ENCODE measurements around the gene IHH.

Gene IHH

DNA sequence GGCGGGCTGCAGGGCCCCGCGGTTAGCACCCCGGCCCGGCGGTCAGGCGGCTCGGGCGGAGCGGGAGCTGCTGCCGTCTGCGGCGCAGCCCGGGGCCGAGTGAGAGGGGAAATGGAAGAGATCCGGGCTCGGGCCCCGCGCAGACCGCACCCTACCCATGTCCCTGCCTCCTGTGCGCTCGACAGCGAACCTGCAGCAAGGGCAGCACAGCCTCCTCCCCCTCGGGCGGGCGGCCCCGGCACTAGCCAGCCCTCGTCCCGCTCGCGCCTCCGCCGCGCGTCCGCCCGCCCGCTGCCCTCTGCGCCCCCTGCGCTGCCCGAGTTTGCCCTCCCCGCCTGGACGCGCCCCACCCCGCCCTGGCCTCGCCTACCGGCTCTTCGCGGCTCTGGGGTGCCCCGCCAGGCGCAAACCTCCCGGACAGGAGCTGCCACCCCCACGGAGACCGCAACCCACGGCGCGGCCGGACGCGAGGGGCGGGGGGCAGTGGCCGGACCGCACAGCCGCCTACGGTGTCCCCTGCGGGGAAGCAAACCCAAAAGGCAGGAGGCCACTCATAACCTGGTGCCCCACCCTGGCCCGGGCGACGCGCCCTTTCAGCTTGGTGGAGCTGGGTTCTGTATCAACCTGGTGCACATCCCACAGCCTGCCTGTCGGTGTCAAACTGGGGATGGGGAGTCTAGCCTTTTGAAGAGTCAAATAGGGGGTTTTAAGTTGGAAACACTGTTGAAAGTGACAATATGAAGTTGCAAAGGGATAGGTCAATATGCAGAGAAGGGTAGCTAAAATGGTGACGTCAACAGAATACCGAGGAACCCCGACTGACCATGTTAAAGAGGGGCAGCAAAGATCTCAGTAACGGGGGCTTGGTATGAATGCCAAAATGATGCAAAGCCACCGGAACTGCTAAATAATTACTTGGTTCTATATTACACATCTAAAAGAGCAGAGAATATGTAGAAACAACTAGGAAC is at the start of gene IHH:
Gene IHH, minus strand, starts transcription at position 101 of the 971 bp plus-strand sequence. CDS start 454 bp downstream, outside the sequence.
- no peak within 1 kb of the TSS for H3K4me3 ChIP-seq (ENCODE audit: low read length)
- TF ChIP-seq, protein P1, sequence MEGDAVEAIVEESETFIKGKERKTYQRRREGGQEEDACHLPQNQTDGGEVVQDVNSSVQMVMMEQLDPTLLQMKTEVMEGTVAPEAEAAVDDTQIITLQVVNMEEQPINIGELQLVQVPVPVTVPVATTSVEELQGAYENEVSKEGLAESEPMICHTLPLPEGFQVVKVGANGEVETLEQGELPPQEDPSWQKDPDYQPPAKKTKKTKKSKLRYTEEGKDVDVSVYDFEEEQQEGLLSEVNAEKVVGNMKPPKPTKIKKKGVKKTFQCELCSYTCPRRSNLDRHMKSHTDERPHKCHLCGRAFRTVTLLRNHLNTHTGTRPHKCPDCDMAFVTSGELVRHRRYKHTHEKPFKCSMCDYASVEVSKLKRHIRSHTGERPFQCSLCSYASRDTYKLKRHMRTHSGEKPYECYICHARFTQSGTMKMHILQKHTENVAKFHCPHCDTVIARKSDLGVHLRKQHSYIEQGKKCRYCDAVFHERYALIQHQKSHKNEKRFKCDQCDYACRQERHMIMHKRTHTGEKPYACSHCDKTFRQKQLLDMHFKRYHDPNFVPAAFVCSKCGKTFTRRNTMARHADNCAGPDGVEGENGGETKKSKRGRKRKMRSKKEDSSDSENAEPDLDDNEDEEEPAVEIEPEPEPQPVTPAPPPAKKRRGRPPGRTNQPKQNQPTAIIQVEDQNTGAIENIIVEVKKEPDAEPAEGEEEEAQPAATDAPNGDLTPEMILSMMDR (conservative IDR thresholded peaks at IDR 0.05; ENCODE audit: low read depth, low read length) = no peak
- DNase-seq (ENCODE audit: low read depth) = no peak

DNA sequence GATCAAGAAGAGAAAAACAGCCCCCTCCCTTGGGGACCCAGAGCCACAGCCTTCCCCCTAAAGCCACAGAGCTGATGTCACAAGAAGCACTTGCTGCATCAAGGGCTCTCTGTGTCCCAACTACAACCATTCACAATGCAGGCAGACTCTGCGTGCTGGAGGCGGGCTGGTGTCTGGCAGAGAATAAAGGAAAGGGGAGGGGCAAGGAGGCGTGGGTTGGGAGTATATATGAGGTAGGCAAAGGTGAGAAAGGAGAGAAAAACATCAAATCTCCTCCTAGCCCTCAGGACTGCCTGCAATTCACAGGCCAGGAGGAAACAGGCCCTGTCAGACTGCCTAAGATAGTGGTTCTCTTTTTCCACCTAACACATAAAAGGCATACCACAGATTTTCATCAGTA is 48.8 kb upstream of the IHH start:
- no peak for DNase-seq (ENCODE audit: low read depth)
- H3K4me3 ChIP-seq (ENCODE audit: low read length) = no peak overlapping the region
- TF ChIP-seq, protein P1 (conservative IDR thresholded peaks at IDR 0.05; ENCODE audit: low read depth, low read length) = no peak

DNA sequence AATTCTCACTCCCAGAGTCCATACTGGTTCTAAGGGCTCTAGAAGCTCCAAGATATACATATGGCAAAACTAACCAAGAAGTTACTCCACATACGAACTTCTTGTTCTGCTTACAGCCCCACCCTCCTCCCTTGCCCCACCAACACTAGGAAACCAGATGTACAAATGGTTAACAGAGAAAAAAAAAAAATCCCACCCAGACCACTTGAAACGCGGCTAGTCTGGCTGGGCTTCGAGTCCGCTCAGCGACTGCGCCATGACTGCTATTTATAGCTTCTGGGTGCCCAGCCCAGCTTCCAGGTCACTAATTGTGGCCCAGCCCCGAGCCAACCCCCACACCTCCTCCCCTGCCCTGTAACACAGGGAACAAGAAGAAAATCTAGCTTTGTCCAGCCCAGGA is 47.0 kb upstream of the IHH start:
- TF ChIP-seq, protein P1 (conservative IDR thresholded peaks at IDR 0.05; ENCODE audit: low read depth, low read length) = no peak
- DNase-seq (ENCODE audit: low read depth) = no peak
- no peak overlapping the region for H3K4me3 ChIP-seq (ENCODE audit: low read length)

DNA sequence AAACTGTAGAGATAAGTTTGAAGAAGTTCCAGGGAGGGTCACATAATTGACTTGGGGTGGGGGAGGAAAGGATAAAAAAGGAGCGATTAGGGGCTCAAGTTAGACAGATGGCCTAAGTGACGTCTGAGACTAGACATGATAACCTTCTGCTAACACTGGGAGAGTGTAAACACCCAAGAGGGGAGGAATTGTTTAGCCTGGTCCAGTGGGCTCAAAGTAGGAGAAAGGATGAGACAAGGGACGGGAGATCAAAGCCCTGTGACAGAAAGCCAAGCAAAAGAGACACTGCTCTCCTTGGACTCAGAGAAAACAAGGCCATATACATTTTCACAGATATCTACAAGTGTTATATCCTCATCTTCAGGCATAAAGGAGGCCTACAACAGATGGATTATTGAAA is 45.5 kb upstream of the IHH start:
- DNase-seq (ENCODE audit: low read depth) = no peak
- TF ChIP-seq, protein P1 (conservative IDR thresholded peaks at IDR 0.05; ENCODE audit: low read depth, low read length) = no peak
- no peak overlapping the region for H3K4me3 ChIP-seq (ENCODE audit: low read length)

DNA sequence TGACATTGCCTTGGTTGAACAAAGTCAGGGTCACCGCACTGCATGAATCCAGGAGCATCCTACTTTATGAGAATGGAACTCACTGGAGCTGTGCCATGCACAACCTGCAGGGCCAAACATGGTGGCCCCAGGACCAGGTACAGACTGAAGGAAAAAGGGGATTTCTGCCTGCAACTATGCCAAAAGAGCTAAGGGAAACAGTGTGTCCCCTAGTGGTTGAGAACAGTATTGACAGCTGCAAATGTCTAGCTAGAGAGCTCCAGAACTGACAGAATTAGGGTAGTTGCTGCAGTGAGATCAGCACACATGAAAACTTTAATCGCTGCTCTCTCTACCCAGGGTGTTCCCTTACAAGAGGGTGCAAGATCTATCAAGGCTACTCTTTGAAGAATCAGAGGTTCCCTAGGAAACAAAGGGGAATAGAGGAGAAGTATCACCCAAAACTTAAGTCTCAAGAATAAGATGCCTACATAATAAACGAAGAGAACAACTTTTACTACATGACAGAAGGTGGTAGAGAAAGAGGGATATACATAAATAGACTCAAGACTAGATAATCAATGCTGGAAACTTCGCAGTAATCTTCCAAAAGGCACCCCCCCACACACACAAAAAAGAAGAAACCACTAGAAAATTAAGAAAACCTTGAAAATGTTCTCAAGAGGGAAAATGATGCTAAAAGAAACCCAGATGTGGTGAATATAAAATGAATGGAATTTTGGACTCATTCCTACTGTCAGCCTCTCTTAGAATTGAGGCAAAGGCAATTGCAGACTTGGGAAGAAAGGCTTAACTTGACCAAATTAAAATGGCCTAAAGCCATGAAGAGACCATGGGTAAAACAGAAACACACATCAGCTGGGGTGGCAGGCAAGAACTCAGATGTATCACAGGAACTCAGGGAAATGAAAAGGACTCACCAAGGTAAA is 43.6 kb upstream of the IHH start:
- DNase-seq (ENCODE audit: low read depth) = no peak
- H3K4me3 ChIP-seq (ENCODE audit: low read length) = no peak overlapping the region
- TF ChIP-seq, protein P1 (conservative IDR thresholded peaks at IDR 0.05; ENCODE audit: low read depth, low read length) = peak; percentile 93

DNA sequence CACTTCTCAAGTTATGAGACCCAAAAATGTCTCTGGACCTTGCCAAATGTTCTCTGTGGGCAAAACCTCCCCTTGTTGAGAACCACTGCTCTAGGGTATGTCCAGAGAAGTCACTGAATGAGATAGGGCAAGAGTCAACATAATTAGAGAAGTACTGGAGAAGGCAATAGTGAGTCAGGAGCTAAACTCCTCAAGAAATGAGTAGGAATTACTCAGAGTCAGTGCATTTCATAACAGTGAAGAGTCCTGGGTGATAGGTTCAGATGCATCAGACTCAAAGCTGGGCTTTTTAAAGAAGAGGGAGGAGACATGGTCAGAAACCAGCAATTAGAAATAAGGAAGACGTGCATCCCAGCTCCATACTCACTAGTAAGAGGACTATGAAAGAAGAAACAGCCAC is 38.6 kb upstream of the IHH start:
- no peak overlapping the region for H3K4me3 ChIP-seq (ENCODE audit: low read length)
- TF ChIP-seq, protein P1 (conservative IDR thresholded peaks at IDR 0.05; ENCODE audit: low read depth, low read length) = no peak
- no peak for DNase-seq (ENCODE audit: low read depth)
